HG02884 (cell line): ENCODE data around the gene SLX9.
"Not testable (repeated sequence)": the region's sequence is repeated elsewhere in the genome, so short reads cannot be mapped to it uniquely, and the experiment has no call there.

Source experiments
- ATAC-seq: cut with Tn5 transposase; IDR thresholded peaks from one replicate; pipeline ENCODE4 v1.9.1; 2021; ENCODE audit warnings: mild to moderate bottlenecking, moderate library complexity; ENCODE audit not compliant: unreplicated experiment

The SLX9 gene

GRCh38 chr21:44972821-44973220 lies 33.0 kb downstream of the SLX9 start:
- ATAC-seq, result no peak

- ATAC-seq, result no peak
These were observed 33.8 kb downstream of the SLX9 start for GRCh38 chr21:44973598-44973997.

- ATAC-seq, result no peak
These were observed 34.8 kb downstream of the SLX9 start for GRCh38 chr21:44974676-44975075.

GRCh38 chr21:44975720-44976555 lies 36.1 kb downstream of the SLX9 start:
- no peak for ATAC-seq

- not testable (repeated sequence) for ATAC-seq
These were observed 36.9 kb downstream of the SLX9 start for GRCh38 chr21:44976556-44977393.

- no peak for ATAC-seq
These were observed 37.9 kb downstream of the SLX9 start for GRCh38 chr21:44977616-44978340.

- no peak for ATAC-seq
These were observed 40.1 kb downstream of the SLX9 start for GRCh38 chr21:44979687-44980561.

- ATAC-seq, result no peak
These were observed 41.0 kb downstream of the SLX9 start for GRCh38 chr21:44980562-44981489.

GRCh38 chr21:44982558-44983250 lies 42.9 kb downstream of the SLX9 start:
- no peak for ATAC-seq

- no peak for ATAC-seq
These were observed 43.8 kb downstream of the SLX9 start for GRCh38 chr21:44983421-44984206.

GRCh38 chr21:44984428-44984791 lies 44.6 kb downstream of the SLX9 start:
- ATAC-seq, result no peak

GRCh38 chr21:44984792-44985440 lies 45.1 kb downstream of the SLX9 start:
- no peak for ATAC-seq

- ATAC-seq, result no peak
These were observed 45.9 kb downstream of the SLX9 start for GRCh38 chr21:44985441-44986401.

- ATAC-seq, result no peak
These were observed 46.9 kb downstream of the SLX9 start for GRCh38 chr21:44986471-44987291.

GRCh38 chr21:44987301-44987885 lies 47.6 kb downstream of the SLX9 start:
- ATAC-seq, result no peak
